Measurements from ENCODE around the gene PUM2. TPM values are rescaled to one million over a fixed set of nuclear protein-coding genes. Genes with fewer than 3 reads are reported as not detected.

The PUM2 gene
- total RNA-seq, 1 experiment from 2014 or later, result 105 TPM

GRCh38 chr2:20209373-20210109, 141.1 kb downstream of the PUM2 start:
- H3K27me3 ChIP-seq (ENCODE audit: insufficient read depth, low read length), result no peaks in the 10 kb centered on the region
- H3K79me2 ChIP-seq (ENCODE audit: insufficient read depth, low read length), result no peaks in the 10 kb centered on the region
- no peak overlapping the region for H3K27ac ChIP-seq (ENCODE audit: low read depth, low read length)
- ChIA-PET RAD21 (ENCODE audit: low non-redundant PET in 1 of 2, low total read pairs in 2 of 2, uncharacterized antibody in 2 of 2, unreplicated experiment in 2 of 2) (no interaction called here), POLR2A (no interaction called here), CTCF (interaction anchor here (1.7 kb wide), 1 partner anchor 16 kb away, joined by 6 read pairs; the partner anchor contains the start of gene SDC1)
- DNase-seq (ENCODE audit: low read depth, low spot score), result no peak
- H3K36me3 ChIP-seq (ENCODE audit: control insufficient read depth in 1 of 2, insufficient read depth in 2 of 2, low read length in 2 of 2), result no peaks in the 10 kb centered on the region
- H2AFZ ChIP-seq (ENCODE audit: low read depth, low read length, poor library complexity, severe bottlenecking), result no peak overlapping the region
- H3K4me3 ChIP-seq (replicated peaks in 1 of 2; ENCODE audit: low read depth in 1 of 2, low read length in 2 of 2), result no peak overlapping the region
- H3K4me2 ChIP-seq (ENCODE audit: low read length), result no peak overlapping the region
- no peak for TF ChIP-seq ZFX (IDR thresholded peaks at IDR 0.05)
- TF ChIP-seq REST (IDR thresholded peaks at IDR 0.05; ENCODE audit: low read depth), result no peak
- no peak for TF ChIP-seq MAX (IDR thresholded peaks at IDR 0.05)
- TF ChIP-seq JUND (IDR thresholded peaks at IDR 0.05), result no peak
- no peak for TF ChIP-seq SIN3A (IDR thresholded peaks at IDR 0.05; ENCODE audit: low read depth)
- no peak for TF ChIP-seq ZNF274 (IDR thresholded peaks at IDR 0.05; ENCODE audit: low read depth, low read length)
- TF ChIP-seq POLR2A (IDR thresholded peaks at IDR 0.05; ENCODE audit: borderline replicate concordance, extremely low read depth, insufficient read depth, insufficient read length), result no peak
- TF ChIP-seq EZH2 (IDR thresholded peaks at IDR 0.05), result no peak
- TF ChIP-seq SRF (IDR thresholded peaks at IDR 0.05; ENCODE audit: low read depth), result no peak
- no peak for TF ChIP-seq FOSL1 (IDR thresholded peaks at IDR 0.05; ENCODE audit: low read depth)
- TF ChIP-seq POLR2AphosphoS5 (IDR thresholded peaks at IDR 0.05; ENCODE audit: low read depth, low read length), result no peak
- no peak for TF ChIP-seq EZH2phosphoT487 (IDR thresholded peaks at IDR 0.05; ENCODE audit: borderline replicate concordance)
- no peaks in the 10 kb centered on the region for H4K20me1 ChIP-seq (ENCODE audit: insufficient read depth)
- no peaks in the 10 kb centered on the region for H3K9me3 ChIP-seq (ENCODE audit: control insufficient read depth in 1 of 2, insufficient read depth in 1 of 2, low read depth in 1 of 2, low read length in 2 of 2)
- intact Hi-C loops (cut with micrococcal nuclease), result no loop called here
- H3K4me1 ChIP-seq (ENCODE audit: control insufficient read depth in 1 of 2, insufficient read depth in 2 of 2, low read length in 2 of 2), result peaks cover 0 to 8% of the 10 kb centered on the region in 2 experiments; a peak in 1 of 4 replicates
- H3K9ac ChIP-seq (ENCODE audit: low read length), result no peak overlapping the region
- no peaks in the 10 kb centered on the region for H3K9me2 ChIP-seq (ENCODE audit: insufficient read depth)
- no TSS peak for BruUV-seq (replicated peaks)
- ATAC-seq, result no peak

All from HCT116 (cell line).